Cardiac septum (tissue), 1 donor: Measurements from ENCODE around the gene NPEPL1. TPM values are rescaled to one million over a fixed set of nuclear protein-coding genes. Genes with fewer than 3 reads are reported as not detected.

Experiments
- DNase-seq: peaks from one replicate; pipeline ENCODE4 v3.0.0-alpha.2; 2020; ENCODE audit warnings: low spot score
- intact Hi-C: fragments of 100-400 bp; cut with DNase I; formaldehyde crosslinking; loops from one replicate; pipeline ENCODE4 v1.14.0; 2022
- total RNA-seq: library from RNA; stranded (reverse); fragmentation: NEBNext Ultra II Directional; extraction: Animal tissue kit (Norgen Biotek cat#: 25700); gene quantifications from one replicate; pipeline ENCODE4 v1.2.1, GENCODE V29; 2021
- donor health status: DM: no; HTN: no; CAD: no.

NPEPL1 gene
- total RNA-seq, 1 donor from 2014 or later = 31.5 TPM

DNA sequence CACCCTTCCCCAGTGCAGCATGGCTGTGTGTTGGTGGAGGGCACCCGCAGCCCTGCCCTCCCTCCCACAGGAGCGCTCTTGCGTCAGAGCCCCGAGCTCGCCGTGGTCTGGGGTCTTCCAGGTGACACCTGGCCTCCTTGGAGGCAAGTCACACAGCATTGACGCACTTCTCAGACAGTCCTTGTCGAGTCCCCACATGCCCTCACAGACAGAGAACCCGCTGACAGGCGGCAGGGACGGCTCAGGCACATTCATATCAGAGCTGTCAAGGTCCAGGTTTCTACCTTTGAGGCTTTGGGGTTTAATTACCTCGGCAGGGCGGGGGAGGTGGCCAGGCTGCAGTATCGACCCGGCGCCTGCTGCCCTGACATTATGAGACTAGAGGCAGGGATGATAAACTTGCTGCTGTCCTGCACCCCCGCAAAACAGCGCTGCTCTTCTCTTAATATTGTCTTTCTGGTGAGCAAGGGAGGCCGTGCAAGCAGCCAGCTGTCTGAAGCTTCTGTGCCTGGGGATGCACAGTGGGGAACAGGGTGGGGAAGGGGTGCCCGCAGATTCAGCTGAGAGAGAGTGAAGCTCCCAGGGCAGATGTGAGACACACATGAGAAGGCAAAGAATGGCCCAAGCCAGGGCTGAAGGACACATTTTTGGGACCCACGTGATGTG, 4.7 kb downstream of the NPEPL1 start:
- intact Hi-C loops = no loop called here
- no peak for DNase-seq

DNA sequence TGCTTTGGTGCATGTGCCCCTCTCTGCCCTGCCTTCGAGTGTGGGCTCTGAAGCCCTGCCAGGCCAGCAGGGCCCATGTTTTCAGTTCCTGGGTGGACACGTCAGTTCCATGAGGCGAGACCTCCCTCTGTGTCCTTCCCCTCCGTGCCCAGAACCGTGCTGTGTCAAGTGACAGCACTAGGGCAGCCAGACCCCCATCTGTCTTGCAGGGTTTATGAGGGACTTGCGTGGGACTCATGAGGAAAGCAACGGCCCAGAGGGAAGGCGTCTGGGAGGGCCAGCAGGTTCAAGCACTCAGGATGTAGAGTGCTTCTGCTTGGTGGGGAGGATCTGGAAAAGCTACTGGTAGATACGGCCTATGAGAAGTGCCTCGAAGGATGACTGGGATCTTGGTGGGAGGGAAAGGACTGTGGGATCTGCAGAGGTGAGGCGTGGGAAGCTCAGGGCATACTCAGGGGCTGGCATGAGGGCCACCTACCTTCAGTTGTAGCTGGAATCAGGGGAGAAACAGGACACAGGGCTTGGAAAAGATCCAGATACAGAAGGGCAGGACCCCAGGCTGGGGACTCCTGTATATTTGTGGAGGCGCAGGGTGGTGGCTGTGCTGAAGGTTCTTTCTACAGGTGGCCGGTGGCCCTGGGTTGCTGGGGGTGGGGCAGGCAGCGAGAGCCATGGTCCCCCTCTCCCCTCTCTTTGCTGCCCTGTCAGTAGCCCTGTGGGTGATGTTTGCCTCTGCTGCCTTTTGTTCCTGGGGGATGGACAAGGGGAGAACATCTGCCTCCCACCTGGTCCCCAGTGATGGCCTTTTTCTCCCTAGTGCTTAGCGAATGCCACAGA, 5.5 kb downstream of the NPEPL1 start:
- peak; percentile 72 for DNase-seq
- intact Hi-C loops = no loop called here

DNA sequence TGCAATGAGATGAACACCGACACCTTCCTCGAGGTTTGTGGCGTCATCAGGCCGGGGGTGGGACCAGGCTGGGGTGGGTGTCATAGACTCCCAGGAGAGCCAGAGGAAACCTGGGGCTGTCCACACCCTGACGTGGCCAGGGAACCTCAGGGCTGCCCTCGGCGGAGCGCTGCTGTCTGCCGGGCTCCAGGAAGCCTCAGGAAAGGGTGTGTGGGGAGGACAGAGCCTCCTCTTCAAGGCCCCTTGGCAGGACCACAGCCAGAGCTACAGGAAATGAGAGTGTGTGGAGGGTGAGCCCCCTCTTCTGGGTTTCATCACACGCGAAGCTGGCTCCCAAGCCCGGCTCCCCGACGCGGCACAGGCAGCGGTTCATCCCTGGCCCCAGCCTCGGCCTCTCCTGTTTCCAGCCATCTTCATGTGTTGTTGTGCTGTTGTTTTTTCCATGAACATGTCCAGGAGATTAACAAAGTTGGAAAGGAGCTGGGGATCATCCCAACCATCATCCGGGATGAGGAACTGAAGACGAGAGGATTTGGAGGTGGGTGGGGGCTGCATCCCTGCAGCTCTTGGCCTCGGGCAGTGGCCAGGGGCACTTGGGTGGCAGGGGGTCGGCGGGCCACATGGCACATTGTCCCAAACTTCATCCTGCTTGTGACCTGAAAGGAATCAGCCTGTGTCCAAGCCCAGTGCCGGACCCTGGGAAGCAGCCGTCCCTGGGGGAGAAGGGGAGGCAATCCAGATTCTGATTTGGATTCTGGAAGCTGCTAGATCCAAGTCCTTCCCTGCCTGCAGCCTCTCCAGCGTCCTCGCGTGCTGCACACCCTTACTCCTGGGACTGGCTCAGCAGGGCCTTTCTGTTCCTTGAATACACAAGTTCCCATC, 6.4 kb downstream of the NPEPL1 start:
- intact Hi-C loops = no loop called here
- peak; percentile 74 for DNase-seq

DNA sequence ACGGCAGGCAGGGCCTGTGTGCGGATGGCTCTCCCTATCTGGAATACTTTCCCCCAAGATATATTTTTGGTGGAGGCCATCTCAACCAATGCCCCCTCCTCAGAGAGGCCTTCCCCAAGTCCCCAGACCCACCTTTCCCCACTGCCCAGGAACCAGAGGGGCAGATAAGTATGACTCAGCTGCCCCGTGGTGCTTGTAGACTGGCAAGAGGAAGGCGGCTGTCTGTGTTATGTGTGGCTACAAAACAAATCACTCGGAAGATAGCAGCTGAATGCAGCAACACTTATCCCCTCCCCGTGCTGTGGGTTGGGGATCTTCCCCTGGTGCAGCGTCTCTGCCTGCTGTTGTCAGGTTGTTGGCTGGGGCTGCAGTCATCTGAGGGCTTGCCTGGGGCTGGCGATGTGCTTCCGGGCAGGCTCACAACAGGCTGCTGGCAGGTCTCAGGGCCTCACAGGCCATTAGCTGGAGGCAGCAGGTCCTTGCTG, 7.1 kb downstream of the NPEPL1 start:
- peak; percentile 54 for DNase-seq
- intact Hi-C loops = no loop called here

DNA sequence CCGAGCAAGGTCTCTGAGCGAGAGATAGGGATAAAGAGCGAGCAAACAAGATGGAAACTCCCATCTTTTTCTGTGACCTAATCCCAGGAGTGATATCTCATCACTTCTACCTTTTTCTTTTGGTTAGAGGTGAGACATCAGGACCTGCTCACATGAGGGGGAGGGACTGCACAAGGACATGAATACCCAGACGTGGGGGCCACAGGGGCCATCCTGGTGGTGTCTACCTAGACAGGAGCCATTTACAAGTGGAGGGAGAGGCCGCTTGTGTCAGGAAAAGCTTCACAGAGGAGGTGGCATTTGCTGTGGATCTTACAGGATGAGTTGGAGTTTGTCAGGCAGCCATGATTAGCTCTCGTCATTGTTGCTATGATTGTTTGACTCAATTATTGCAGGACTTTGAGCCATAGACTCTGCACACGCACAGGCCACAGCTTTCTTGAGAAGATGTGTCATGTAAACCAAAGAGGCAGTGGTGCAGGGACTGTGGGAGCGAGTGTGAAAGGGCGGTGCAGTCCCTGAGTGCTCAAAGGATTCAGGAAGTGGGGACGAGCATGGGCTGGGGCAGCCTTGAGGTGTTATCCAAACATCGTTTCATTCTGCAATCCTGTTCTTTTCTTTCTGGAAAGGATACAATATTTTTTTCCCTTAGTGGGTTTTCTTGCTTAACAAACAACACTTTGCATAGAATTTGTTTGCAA, 7.7 kb downstream of the NPEPL1 start:
- intact Hi-C loops = no loop called here
- DNase-seq = peak; percentile 71

DNA sequence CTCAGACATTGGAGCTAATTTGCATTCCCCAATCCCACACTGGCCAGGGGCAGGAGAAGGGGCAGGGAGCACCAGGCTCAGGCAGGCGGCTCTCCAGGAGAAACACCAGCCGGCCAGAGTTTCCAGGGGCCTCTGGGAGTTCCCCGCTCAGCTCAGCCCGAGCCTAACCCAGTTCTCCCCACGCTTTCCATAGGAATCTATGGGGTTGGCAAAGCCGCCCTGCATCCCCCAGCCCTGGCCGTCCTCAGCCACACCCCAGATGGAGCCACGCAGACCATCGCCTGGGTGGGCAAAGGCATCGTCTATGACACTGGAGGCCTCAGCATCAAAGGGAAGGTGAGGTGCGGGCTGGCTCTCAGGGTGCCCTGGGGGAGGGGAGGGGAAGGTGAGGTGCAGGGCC, 8.2 kb downstream of the NPEPL1 start:
- intact Hi-C loops = no loop called here
- no peak for DNase-seq

DNA sequence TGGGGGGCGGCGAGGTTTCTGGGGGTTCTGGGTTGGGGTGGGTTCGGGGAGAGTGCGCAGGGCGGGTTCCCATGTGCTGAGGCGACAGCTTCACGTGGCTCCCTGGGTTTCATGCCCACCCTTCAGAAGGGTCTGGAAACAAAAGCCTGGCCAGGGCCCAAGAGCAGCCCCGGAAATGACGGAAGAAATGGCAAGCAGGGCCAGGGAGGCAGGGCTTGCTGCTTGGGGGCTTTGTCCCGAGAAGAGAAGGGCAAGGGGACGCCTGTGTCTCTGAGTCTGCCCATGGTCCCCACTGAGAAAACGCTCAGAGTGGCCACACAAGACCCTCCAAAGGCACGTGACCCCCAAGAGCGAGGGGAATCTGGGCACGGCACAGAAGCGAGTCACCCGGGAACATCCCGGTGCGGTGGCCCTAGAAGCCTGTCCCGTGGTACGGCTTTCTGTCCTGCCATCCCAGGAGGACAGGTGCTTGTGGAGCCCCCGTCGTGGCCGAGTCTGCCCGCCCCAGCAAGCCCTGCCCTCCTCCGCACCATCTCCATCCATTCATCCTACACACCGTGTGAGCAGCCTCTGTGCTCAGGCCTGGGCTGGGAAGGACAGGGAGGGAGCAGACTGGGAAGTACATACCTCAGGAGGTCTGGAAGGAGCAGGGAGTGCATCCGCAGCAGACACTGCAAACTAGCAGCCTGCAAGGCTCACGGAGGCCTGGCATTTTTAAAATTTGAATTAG, 9.0 kb downstream of the NPEPL1 start:
- peak; percentile 55 for DNase-seq

DNA sequence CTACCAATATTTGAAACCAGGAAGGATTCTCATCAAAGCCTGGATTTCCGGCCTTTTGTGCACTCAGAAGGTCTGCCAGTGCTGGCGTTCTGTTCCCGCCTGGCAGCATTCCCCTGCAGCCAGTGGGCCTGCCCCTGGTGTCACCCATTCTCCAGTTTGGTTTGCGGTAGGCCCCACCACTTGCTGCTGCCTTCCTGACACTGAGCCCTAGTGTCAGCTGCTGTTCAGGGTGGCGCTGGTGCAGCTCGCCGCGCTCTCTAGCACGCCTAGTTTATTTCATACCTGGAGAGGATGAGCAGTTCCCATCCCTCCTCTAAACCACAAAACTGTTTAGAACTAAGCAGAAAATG, 9.5 kb downstream of the NPEPL1 start:
- no peak for DNase-seq
- intact Hi-C loops = no loop called here

More for the DNA sequence above, 9.0 kb downstream of the NPEPL1 start:
- intact Hi-C loops = no loop called here

DNA sequence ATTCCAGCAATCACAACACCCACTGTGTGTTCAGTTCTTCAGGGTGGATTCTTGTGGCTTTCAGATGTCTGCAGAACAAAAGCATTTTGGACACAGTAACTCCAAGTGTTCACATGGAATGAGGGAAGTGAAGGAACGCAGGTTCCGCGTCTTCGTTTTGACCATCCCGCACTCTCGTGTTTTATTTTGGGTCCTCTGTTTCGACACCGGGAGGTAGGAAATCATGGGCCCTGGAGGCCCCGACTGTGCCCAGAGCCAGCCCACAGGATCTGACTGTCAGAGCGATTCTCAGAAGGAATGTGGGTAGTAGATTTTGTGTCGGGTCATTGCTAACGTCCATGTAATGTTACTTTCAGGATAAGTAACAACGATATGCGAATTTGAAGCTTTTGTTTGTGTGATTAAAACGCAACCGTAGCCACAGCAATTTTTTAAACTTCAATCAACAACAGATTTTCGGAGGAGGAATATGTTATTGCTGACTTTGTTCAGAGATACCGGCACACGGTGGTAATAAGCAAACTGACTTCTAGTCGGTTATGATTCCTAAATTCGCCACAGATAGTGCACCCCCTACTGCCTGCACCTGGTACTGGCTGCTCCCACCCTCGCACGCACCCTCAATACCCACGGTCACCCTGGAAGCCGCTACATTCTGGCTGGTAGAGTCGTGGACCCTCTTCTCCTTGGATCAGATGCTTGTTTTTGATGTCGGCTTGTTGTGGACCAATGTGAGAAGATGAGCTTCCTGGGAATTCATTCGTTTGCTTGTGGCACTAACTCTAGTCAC, 10.5 kb downstream of the NPEPL1 start:
- peak; percentile 61 for DNase-seq
- intact Hi-C loops = no loop called here

DNA sequence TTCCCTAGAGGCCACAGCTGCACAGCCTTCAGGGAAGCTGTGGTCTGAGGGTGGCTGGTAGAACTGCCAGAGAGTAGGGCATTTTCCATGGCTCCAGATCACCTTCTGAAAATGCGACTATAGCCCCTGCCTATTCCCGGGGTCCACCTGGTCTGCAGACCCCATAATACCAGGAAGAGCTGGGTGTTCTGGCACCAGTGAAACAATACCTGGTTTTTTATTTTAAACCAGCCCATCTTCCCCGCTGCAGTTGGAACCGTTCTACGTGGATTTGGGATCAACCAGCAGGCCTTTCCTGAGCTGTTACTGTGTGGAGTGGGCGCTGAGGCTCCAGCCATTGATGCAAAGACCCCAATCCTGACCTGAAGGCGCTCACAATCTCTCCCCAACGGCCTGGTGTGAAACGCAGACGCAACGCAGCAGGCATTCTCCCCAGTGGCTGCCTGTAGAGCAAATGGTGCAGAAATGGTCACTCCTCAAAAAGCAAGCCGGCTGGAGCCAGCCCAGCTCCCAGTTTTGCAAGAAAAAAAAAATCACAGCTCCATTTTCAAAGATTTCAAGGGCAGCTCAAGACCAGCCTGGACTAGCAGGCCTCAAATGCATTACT, 11.3 kb downstream of the NPEPL1 start:
- intact Hi-C loops = no loop called here
- no peak for DNase-seq

DNA sequence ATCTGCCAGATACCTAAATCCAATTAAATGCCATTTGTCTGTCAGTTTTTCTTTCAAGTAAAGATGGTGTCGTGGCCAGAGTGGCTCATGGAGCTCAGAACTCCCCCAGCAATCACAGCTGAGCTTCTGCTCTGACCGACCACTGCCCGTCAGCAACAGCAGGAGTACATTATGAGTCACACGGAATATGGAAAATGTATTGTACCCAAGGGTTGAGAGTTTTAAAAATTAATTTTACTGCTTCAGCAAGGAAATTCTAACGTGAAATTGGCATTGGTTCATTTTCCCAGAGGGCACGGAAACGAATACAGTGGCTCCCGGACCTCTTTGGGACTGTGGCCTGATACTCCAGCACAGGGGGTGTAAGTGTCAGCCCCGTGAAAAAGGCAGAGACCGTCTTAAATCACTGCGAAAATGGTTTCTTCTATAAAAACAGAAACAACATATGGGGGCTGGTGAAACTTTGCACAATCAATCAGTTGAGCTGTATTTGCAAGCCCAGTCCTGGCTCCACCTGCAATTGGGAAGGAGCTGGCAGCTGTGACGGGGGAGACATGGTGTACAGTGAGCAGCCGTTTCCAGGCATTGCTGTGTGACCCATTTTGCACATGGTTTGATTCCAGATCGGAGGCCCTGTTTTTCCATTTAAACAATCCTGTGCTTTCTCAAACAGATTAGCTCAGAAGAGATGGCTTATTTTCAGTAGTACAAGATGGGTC, 12.8 kb downstream of the NPEPL1 start:
- intact Hi-C loops = no loop called here
- DNase-seq = peak; percentile 70

DNA sequence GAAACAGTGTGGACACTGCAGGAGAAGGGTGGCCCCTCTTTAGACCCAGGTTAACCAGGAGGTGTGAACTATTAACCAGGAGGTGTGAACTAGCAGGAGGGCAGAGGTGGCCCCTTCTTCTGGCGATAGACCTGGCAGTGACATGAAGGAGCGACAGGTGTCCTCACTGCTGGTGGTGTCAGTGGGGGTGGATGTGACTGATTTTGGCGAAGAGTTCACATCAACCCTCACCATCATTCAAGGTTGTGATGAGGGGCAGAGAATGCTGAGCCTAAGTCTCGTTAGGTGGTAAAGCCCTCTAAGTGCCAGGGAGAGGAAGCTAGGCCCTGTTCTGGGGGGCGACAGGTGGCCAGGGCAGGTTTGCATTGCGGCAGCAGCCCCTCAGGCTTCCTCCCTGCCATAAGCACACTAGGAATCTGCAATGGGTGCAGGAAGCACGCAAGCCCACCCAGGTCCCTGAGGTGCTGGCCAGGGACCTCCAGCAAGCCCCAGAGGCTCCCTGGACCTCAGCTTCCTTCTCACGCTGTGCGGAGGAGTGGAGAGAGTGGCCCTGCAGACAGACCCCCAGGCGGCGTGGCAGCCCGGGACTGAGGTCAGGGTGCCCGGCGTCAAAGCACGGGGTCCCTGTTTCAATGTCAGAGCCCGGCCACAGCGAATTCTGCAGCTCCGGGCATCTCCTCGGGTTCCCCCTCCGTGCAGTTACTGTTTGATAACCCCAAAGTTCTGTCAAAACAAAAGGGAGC, 13.7 kb downstream of the NPEPL1 start:
- DNase-seq = no peak
- intact Hi-C loops = no loop called here

DNA sequence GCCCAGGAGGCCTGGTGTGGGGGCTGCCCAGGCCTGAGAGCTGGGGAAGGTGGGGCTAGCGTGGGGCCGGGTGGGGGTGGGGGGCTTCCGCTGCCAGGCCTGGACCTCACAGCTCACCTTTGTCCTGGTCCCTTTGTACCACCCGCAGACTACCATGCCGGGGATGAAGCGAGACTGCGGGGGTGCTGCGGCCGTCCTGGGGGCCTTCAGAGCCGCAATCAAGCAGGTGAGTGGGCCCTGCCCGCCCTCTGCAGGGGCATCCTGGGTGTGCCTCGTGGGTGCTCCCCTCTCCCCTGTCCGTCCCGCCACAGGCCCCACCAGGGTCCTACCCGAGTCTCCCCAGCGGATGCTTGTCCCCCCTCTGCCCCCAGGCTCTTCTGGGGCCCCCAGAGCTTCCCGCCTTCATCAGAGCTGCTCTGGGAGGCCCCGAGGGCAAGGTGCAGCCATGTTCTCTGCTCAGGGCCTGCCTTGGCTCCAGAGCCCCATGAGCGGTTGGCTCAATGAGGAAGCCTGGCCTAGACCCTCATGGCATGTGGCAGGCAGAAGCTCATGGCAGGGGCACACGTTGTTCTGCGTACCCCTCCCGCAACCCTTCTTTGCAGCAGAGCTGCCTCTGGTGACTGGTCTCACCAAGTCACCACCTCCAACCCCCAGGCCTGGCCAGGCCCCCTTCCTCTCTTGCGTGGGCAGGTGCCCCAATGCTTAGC, 14.5 kb downstream of the NPEPL1 start:
- no peak for DNase-seq
- intact Hi-C loops = no loop called here

DNA sequence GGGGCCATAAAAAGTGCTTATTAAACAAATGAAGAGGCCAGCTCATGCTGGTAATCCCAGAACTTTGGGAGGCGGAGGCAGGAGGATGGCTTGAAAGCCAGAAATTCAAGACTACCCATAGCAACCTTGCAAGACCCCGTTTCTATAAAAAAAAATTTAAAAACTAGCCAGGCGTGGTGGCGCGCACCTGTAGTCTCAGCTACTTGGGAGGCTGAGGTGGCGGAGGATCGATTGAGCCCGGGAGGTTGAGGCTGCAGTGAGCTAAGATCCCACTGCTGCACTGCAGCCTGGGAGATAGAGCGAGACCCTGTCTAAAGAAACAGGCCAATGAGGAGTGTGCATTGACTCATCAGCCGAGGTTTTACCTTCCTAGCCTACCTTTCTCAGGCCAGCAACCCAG, 15.2 kb downstream of the NPEPL1 start:
- intact Hi-C loops = no loop called here
- DNase-seq = no peak

DNA sequence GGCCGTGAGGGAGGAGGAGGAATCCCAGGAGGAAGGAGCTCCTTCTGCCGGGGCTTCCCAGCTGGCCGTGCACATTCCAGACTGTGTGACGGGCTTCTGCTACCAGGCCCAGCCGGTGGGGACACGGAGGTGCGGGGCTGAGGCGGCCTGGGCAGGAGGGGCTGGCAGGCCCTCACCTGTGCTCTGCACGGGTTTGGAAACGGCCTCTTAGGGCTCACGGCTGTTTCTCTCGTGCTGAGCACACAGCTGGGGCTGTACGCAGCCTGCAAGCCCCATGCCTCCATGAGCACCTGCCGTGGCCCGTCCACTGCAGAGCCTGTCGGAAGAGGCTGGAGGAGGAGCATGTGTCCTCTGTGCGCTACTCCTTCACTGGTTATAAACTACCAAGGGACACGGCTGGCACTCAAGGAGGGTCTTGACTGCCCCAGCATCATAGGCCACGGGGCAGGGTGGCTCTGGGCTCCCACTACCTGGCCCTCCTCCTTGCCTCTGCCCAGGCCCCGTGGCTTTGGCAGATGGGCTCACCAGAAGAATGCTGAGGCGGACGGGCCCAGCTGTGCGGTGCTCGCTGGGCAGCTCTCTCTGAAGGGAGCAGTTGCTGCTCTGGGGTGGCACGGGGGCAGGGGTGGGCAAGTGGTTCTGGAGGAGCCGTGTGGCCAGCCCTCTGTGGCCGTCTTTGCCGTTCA, 15.8 kb downstream of the NPEPL1 start:
- DNase-seq = no peak
- intact Hi-C loops = no loop called here
